CMK (cell line): ENCODE results near the gene EIF4H.
"Not testable (repeated sequence)": the region's sequence is repeated elsewhere in the genome, so short reads cannot be mapped to it uniquely, and the experiment has no call there.

Source experiments
- DNase-seq: peaks from one replicate; pipeline ENCODE4 v3.0.0-alpha.2; 2010; ENCODE audit warnings: low read depth

The EIF4H gene

GRCh38 chr7:74173866-74174605 lies at the start of gene EIF4H:
EIF4H (plus strand) TSS chr7:74174356; CDS start chr7:74174384, 28 bp downstream.
- DNase-seq: peak; percentile 84

GRCh38 chr7:74126220-74126880 lies 47.8 kb upstream of the EIF4H start:
- no peak for DNase-seq

GRCh38 chr7:74129887-74130286 lies 44.3 kb upstream of the EIF4H start:
- DNase-seq: no peak

GRCh38 chr7:74130518-74130917 lies 43.6 kb upstream of the EIF4H start:
- no peak for DNase-seq

- DNase-seq: peak; percentile 59
Measured at GRCh38 chr7:74134117-74134620, 40.0 kb upstream of the EIF4H start.

GRCh38 chr7:74138334-74138867 lies 35.8 kb upstream of the EIF4H start:
- DNase-seq: no peak

- no peak for DNase-seq
Measured at GRCh38 chr7:74138945-74139843, 35.0 kb upstream of the EIF4H start.

- DNase-seq: no peak
Measured at GRCh38 chr7:74141705-74142104, 32.5 kb upstream of the EIF4H start.

GRCh38 chr7:74143383-74143782 lies 30.8 kb upstream of the EIF4H start:
- DNase-seq: no peak

- DNase-seq: no peak
Measured at GRCh38 chr7:74148491-74148890, 25.7 kb upstream of the EIF4H start.

GRCh38 chr7:74149071-74149470 lies 25.1 kb upstream of the EIF4H start:
- no peak for DNase-seq

GRCh38 chr7:74149603-74150002 lies 24.6 kb upstream of the EIF4H start:
- no peak for DNase-seq

- DNase-seq: no peak
Measured at GRCh38 chr7:74153736-74154135, 20.4 kb upstream of the EIF4H start.

- no peak for DNase-seq
Measured at GRCh38 chr7:74155810-74156395, 18.3 kb upstream of the EIF4H start.

- no peak for DNase-seq
Measured at GRCh38 chr7:74157605-74158004, 16.6 kb upstream of the EIF4H start.

GRCh38 chr7:74164985-74165456 lies 9.1 kb upstream of the EIF4H start:
- no peak for DNase-seq

GRCh38 chr7:74165867-74166593 lies 8.1 kb upstream of the EIF4H start:
- no peak for DNase-seq

- not testable (repeated sequence) for DNase-seq
Measured at GRCh38 chr7:74167324-74167723, 6.8 kb upstream of the EIF4H start.

GRCh38 chr7:74173074-74173473 lies 1.1 kb upstream of the EIF4H start:
- no peak for DNase-seq

- no peak for DNase-seq
Measured at GRCh38 chr7:74173491-74173865, 678 bp upstream of the EIF4H start.

- no peak for DNase-seq
Measured at GRCh38 chr7:74174606-74175082, 488 bp downstream of the EIF4H start.
